OCI-LY1 (cell line): Measurements from ENCODE around the gene CD58.
"Not testable (repeated sequence)": the region's sequence is repeated elsewhere in the genome, so short reads cannot be mapped to it uniquely, and the experiment has no call there.

Experiments
- H2AFZ ChIP-seq: fragments of 200-600 bp; sonication (generic), shearing (Covaris generic); 2 replicates; pipeline ENCODE4 v1.6.0; 2014; ENCODE audit warnings: antibody characterized with exemption, mild to moderate bottlenecking, low read length
- H3F3A ChIP-seq: fragments of 200-600 bp; sonication (generic), shearing (Covaris generic); 2 replicates; pipeline ENCODE4 v1.6.0; 2014; ENCODE audit warnings: mild to moderate bottlenecking, antibody characterized with exemption, low read length, moderate library complexity; ENCODE audit not compliant: insufficient read depth
- H3K27ac ChIP-seq: fragments of 200-600 bp; sonication (generic); 2 replicates; pipeline ENCODE4 v1.5.1; 2014; ENCODE audit warnings: low read length, mixed run types, mild to moderate bottlenecking, low read depth; ENCODE audit not compliant: poor library complexity, severe bottlenecking
- H3K27me3 ChIP-seq: fragments of 200-600 bp; sonication (generic); 2 replicates; pipeline ENCODE4 v1.6.0; 2014; ENCODE audit warnings: antibody characterized with exemption, mild to moderate bottlenecking, low read length, moderate library complexity; ENCODE audit not compliant: insufficient read depth
- H3K36me3 ChIP-seq: fragments of 200-600 bp; sonication (generic); 2 replicates; pipeline ENCODE4 v1.6.1; 2014; ENCODE audit warnings: mild to moderate bottlenecking, antibody characterized with exemption, low read length, moderate library complexity, mixed read lengths; ENCODE audit not compliant: insufficient read depth
- H3K4me1 ChIP-seq: fragments of 200-600 bp; sonication (generic); 2 replicates; pipeline ENCODE4 v1.5.1; 2014; ENCODE audit warnings: mild to moderate bottlenecking, low read length, moderate library complexity; ENCODE audit not compliant: insufficient read depth, severe bottlenecking
- H3K4me2 ChIP-seq: fragments of 200-600 bp; sonication (generic), shearing (Covaris generic); 2 replicates; pipeline ENCODE4 v1.6.1; 2014; ENCODE audit warnings: low read length
- H3K4me3 ChIP-seq: fragments of 200-600 bp; sonication (generic); 2 replicates; pipeline ENCODE4 v1.5.1; 2014; ENCODE audit warnings: low read length, low read depth, mild to moderate bottlenecking, mixed read lengths; ENCODE audit not compliant: poor library complexity, severe bottlenecking
- H3K79me2 ChIP-seq: fragments of 200-600 bp; shearing (Covaris generic); 2 replicates; pipeline ENCODE4 v1.6.1; 2016; ENCODE audit warnings: mixed run types, low read length, mixed read lengths; ENCODE audit not compliant: insufficient read depth
- H3K9ac ChIP-seq: fragments of 200-600 bp; sonication (generic), shearing (Covaris generic); 2 replicates; pipeline ENCODE4 v1.6.1; 2014; ENCODE audit warnings: mild to moderate bottlenecking, low read length, mixed read lengths
- H3K9me2 ChIP-seq: fragments of 200-600 bp; sonication (generic), shearing (Covaris generic); 2 replicates; pipeline ENCODE4 v1.6.1; 2014; ENCODE audit warnings: low read depth, mild to moderate bottlenecking, low read length, mixed read lengths
- H3K9me3 ChIP-seq: fragments of 200-600 bp; shearing (Covaris generic); 2 replicates; pipeline ENCODE4 v1.6.1; 2014; ENCODE audit warnings: low read length, mixed read lengths
- H4K20me1 ChIP-seq: fragments of 200-600 bp; sonication (generic), shearing (Covaris generic); 2 replicates; pipeline ENCODE4 v1.6.0; 2016; ENCODE audit warnings: mild to moderate bottlenecking, low read length; ENCODE audit not compliant: insufficient read depth
- TF ChIP-seq, protein P1 (sequence below): fragments of 200-600 bp; sonication (generic), shearing (Covaris generic); IDR thresholded peaks from 2 replicates; pipeline ENCODE4 v1.5.1; 2017; ENCODE audit warnings: mild to moderate bottlenecking, antibody characterized with exemption, low read length, moderate library complexity, mixed read lengths

CD58 gene

DNA sequence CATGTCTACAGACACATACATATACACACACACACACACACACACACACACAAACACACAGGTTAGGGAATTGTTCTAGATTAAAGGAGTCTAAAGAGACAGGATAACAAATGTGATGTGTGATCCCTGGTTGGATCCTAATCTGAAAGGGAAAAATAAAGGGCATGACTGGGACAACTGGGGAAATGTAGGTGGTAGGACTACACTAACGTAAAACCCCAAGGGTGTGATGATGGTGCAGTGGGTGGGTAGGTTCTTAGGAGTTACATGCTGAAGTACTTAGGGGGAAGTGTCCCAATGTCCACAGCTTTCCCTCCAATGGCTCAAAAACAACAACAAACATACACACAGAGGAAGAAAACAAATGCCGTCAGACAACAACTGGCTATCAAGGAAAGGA, 28.5 kb upstream of the CD58 start:
- not testable (repeated sequence) for H3K27ac ChIP-seq, H4K20me1 ChIP-seq, H3K9me2 ChIP-seq, H3K79me2 ChIP-seq, H3K4me3 ChIP-seq, H3F3A ChIP-seq, H3K4me1 ChIP-seq, H2AFZ ChIP-seq, H3K9ac ChIP-seq, H3K4me2 ChIP-seq, H3K9me3 ChIP-seq, H3K36me3 ChIP-seq, H3K27me3 ChIP-seq

DNA sequence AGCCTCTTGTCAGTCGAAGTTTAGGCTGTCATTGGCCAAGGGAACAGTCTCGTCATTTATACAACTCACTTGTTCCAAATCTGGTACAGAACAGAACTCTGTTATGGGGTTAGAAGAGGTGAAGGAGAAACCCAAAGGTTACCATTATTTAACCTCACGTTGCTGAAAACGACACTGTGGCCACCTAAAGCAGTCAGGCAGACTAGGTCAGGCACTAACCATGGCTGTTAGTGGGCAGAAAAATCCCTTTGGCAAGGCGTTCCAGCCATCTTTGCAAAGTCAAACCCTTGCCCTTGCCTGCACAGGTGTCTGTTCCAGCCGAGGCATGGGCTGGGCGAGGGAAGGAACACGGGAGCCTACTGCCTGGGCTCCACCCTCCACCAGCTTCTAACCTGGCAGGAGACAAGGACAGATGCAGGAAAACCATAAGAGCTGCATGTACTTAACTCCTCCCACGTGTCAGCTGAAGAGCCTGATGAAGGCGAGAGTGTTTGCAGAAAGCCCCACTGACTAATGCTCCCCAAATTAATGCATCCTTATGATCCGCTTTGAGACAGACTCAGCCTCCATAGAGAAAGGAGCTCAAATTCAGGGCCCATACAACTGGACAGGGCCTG, 27.7 kb upstream of the CD58 start:
- not testable (repeated sequence) for H3K4me3 ChIP-seq, H3K9me2 ChIP-seq, H3K79me2 ChIP-seq, H3K27ac ChIP-seq, H3K4me2 ChIP-seq, H2AFZ ChIP-seq, H3K27me3 ChIP-seq, H3K9me3 ChIP-seq, H3K9ac ChIP-seq, H3F3A ChIP-seq, H3K36me3 ChIP-seq, H4K20me1 ChIP-seq, H3K4me1 ChIP-seq

DNA sequence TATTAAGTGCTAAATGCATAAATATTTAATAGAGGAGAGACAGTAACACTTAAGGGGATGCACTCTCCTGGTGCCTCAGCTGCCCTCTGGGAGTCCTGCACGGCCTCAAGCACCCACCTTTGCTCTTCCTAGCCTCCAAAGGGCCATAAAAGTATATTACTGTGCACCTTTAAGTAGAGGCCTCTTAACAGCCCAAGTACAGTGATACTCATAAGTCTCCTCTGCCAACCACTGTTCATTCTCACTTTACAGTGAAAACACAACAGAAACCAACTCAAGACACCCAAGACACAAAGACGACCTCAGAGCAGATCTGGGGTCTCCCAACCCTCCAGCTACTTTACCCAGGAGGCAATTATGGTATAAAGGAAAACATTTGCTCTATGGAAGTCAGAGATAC, 26.6 kb upstream of the CD58 start:
- H3K9ac ChIP-seq, H3K27ac ChIP-seq, H3K27me3 ChIP-seq, H3K4me1 ChIP-seq, H3F3A ChIP-seq, H4K20me1 ChIP-seq, H3K9me2 ChIP-seq, H3K36me3 ChIP-seq, H3K4me3 ChIP-seq, H3K79me2 ChIP-seq, H3K4me2 ChIP-seq, H3K9me3 ChIP-seq, H2AFZ ChIP-seq: not testable (repeated sequence)

DNA sequence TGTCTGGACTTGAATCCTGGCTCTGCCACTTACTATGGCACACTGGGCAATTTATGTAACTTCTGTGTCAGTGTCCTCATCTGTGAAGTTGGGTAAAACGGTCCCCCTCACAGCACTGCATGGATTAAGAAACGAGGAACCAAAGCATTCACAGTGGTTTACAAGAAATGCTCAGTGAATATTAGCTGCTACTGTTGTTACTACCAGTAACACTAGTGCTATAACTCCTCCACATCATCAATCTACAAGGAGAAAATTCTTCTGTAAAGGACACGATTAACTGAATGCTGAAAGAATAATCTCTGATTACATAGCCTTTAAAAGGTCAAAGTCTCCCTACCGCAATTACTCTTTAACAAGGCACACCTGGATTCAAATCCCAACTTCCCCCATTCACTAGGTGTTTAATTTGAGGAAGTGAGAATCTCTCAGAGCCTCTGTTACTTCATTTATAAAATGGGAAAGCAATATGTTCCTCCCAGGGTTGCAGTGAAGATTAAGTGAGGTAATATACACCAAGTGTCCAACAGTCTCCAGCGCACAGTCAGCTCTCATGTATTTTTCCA, 26.0 kb upstream of the CD58 start:
- H3K4me3 ChIP-seq, H4K20me1 ChIP-seq, H3K79me2 ChIP-seq, H3K36me3 ChIP-seq, H3K27me3 ChIP-seq, H3K9ac ChIP-seq, H3F3A ChIP-seq, H3K27ac ChIP-seq, H3K9me2 ChIP-seq, H2AFZ ChIP-seq, H3K4me1 ChIP-seq, H3K9me3 ChIP-seq, H3K4me2 ChIP-seq: not testable (repeated sequence)

- not testable (repeated sequence) for H3K4me2 ChIP-seq, H3K9me2 ChIP-seq, H3K79me2 ChIP-seq, H3K4me1 ChIP-seq, H2AFZ ChIP-seq, H3K27ac ChIP-seq, H3K4me3 ChIP-seq, H3F3A ChIP-seq, H3K9ac ChIP-seq, H3K36me3 ChIP-seq, H3K27me3 ChIP-seq, H4K20me1 ChIP-seq, H3K9me3 ChIP-seq
- TF ChIP-seq, protein P1, sequence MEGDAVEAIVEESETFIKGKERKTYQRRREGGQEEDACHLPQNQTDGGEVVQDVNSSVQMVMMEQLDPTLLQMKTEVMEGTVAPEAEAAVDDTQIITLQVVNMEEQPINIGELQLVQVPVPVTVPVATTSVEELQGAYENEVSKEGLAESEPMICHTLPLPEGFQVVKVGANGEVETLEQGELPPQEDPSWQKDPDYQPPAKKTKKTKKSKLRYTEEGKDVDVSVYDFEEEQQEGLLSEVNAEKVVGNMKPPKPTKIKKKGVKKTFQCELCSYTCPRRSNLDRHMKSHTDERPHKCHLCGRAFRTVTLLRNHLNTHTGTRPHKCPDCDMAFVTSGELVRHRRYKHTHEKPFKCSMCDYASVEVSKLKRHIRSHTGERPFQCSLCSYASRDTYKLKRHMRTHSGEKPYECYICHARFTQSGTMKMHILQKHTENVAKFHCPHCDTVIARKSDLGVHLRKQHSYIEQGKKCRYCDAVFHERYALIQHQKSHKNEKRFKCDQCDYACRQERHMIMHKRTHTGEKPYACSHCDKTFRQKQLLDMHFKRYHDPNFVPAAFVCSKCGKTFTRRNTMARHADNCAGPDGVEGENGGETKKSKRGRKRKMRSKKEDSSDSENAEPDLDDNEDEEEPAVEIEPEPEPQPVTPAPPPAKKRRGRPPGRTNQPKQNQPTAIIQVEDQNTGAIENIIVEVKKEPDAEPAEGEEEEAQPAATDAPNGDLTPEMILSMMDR: peak; percentile 32; the same call in 1 of the 2 replicates
Measured at GRCh38 chr1:116595946-116596741, 25.3 kb upstream of the CD58 start.
